ENCODE results near the gene LMNTD1.
A peak's percentile ranks its signal among the peaks of the same experiment; 100 is the strongest.
"Not testable (repeated sequence)": the region's sequence is repeated elsewhere in the genome, so short reads cannot be mapped to it uniquely, and the experiment has no call there.

The LMNTD1 gene

DNA sequence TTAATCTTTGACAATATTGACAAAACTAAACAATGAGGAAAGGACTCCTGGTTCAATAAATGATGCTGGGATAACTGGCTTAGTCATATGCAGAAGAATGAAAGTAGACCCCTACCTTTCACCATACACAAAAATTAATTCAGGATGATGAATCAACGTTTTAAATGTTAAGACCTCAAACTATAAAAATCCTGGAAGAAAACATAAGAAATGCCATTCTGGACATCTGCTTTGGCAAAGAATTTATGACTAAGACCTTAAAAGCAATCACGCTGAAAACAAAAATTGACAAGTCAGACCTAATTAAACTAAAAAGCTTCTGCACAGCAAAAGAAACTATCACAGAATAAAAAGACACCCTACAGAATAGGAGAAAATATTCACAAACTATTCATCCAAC is 97.4 kb downstream of the LMNTD1 start:
- DNase-seq (ENCODE audit: insufficient read length, low spot score) = no peak
- TF ChIP-seq POLR2A (IDR thresholded peaks at IDR 0.05; ENCODE audit: low read depth, low read length) = no peak
- FAIRE-seq = no peak

DNA sequence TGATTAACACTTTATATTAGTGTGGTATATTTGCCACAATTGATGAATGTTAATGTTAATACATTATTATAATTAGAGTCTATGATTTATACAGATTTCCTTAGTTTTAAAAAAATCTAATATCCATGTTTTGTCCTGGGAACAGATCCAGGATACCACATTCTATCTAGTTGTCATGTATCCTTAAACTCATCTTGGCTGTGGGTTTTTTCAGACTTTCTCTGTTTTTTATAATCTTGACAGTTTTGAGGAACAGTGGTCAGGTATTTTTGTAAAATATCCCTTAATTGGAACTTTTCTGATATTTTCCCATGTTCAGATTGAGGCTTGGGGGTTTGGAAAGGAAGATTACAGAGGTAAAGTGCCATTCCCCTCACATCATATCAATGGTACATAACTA is 104.1 kb downstream of the LMNTD1 start:
- DNase-seq (ENCODE audit: insufficient read length, low spot score) = no peak
- FAIRE-seq = no peak
- TF ChIP-seq POLR2A (IDR thresholded peaks at IDR 0.05; ENCODE audit: low read depth, low read length) = no peak

DNA sequence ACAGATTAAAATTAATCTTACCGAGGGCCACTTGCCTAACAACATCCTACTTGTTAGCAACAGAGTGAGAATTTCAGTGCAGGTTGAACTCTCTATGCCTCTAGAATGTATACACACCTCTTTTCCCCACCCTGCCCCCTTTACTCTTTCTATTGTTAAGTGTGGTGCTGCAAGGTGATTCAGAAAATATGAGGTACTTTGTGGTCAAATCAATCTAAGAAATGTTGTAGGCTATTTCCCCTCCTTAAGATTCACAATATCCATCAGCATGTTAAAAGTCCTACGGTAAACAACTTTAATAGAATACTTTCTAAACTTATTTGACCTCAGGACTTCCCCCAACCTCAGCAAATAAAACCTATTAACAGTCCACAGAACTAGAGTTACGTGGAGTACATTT is 106.0 kb downstream of the LMNTD1 start:
- no peak for TF ChIP-seq POLR2A (IDR thresholded peaks at IDR 0.05; ENCODE audit: low read depth, low read length)
- FAIRE-seq = no peak
- no peak for DNase-seq (ENCODE audit: insufficient read length, low spot score)

- DNase-seq (ENCODE audit: insufficient read length, low spot score) (no peak), FAIRE-seq (no peak)
- no peak for TF ChIP-seq POLR2A (IDR thresholded peaks at IDR 0.05; ENCODE audit: low read depth, low read length)
These were observed 114.4 kb downstream of the LMNTD1 start for GRCh38 chr12:25438638-25439037.

GRCh38 chr12:25436206-25437030 is 116.7 kb downstream of the LMNTD1 start:
- no peak for FAIRE-seq
- DNase-seq (ENCODE audit: insufficient read length, low spot score) = peak; percentile 42
- no peak for TF ChIP-seq POLR2A (IDR thresholded peaks at IDR 0.05; ENCODE audit: low read depth, low read length)

DNA sequence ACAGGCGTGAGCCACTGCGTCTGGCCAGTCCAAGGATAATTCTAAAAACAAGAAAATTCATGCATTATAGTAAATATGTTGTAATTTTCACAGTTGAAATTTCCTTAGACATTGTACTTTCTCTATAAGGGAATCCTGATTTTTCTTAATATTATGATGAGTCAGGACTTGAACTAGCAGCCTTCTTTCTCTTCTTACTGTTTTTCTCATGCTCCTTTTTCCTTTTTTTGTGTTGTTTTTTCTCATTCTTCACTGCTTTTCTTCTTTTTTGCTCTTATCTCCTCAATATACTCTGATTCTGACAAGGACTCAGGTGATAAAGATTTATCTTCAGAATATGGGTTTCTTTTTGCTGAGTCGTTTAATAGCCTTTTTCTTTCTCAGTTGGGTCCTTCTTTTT is 117.7 kb downstream of the LMNTD1 start:
- no peak for TF ChIP-seq POLR2A (IDR thresholded peaks at IDR 0.05; ENCODE audit: low read depth, low read length)
- FAIRE-seq = no peak
- DNase-seq (ENCODE audit: insufficient read length, low spot score) = no peak

DNA sequence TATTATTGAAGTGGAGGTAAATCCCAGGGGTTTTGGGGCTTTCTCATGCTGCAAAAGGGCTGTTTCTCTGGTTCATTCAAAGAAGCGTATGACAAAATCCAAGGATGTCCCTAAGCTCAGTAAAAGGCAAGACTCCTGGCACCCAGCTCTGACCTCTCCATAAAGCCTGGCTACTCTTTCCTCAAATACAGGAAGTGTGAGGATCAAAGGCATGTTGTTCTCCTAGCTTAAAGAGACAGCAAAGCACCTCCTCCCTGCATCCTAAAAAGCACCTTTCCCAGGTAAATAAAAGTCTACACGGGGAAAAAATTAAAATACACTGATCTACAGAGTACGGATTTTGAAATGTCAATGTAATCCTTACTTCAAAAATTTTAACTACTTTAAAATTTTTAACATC is 118.6 kb downstream of the LMNTD1 start:
- no peak for FAIRE-seq
- DNase-seq (ENCODE audit: insufficient read length, low spot score) = no peak
- TF ChIP-seq POLR2A (IDR thresholded peaks at IDR 0.05; ENCODE audit: low read depth, low read length) = no peak

DNA sequence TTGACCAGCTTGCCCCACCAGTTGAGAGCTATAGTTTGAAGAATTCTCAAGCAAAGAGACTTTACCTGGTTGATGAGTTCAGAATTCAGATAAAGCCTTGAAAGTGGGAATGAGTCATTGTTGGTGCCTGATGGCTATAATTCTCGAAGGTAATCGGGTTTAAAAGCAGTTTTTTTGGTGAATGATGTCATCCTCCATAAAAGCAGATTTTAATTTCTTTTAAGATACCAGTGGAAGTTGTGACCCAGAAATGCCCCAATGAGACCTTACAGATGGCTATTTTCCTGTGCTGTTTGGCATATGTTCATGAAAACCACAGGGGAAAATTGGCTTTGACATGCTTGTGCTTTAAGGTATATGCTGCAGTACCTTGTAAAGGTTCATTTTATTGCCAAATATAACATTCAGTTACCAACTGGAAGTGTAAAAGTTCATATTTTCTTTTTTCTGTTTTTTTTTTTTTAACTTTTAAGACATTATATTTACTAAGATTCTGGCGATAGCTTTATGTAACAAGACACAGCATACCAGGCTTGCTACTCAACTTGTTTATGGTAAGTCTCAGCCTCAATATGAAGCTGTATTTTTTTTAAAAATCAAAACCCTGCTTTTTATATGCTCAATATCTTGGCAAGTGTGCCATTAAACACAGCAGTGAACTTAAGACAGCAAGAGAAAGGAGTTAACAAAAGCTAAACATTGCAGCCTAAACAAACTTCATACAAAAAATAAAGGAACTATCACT is 119.3 kb downstream of the LMNTD1 start:
- DNase-seq (ENCODE audit: insufficient read length, low spot score) = no peak
- no peak for FAIRE-seq
- no peak for TF ChIP-seq POLR2A (IDR thresholded peaks at IDR 0.05; ENCODE audit: low read depth, low read length)

- FAIRE-seq (no peak), DNase-seq (ENCODE audit: insufficient read length, low spot score) (no peak)
- no peak for TF ChIP-seq POLR2A (IDR thresholded peaks at IDR 0.05; ENCODE audit: low read depth, low read length)
These were observed 120.1 kb downstream of the LMNTD1 start for GRCh38 chr12:25433024-25433423.

GRCh38 chr12:25427337-25428249 is 125.5 kb downstream of the LMNTD1 start:
- DNase-seq (ENCODE audit: insufficient read length, low spot score) (no peak), FAIRE-seq (no peak)
- TF ChIP-seq POLR2A (IDR thresholded peaks at IDR 0.05; ENCODE audit: low read depth, low read length) = no peak

DNA sequence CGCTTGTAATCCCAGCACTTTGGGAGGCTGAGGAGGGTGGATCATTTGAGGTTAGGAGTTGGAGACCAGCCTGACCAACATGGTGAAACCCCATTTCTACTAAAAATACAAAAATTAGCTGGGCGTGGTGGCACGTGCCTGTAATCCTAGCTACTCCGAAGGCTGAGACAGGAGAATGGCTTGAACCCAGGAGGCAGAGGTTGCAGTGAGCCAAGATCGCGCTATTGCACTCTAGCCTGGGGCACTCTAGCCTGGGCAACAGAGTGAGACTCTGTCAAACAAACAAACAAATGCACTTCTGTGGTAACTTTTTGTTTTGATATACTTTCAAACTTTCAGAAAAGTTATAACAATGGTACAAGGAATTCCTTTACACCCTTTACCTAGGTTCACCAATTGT is 126.3 kb downstream of the LMNTD1 start:
- not testable (repeated sequence) for DNase-seq (ENCODE audit: insufficient read length, low spot score); FAIRE-seq

All from H54 (cell line).